Stimulated activated CD4-positive, alpha-beta T cell treated with anti-CD3 and anti-CD28 coated beads, Interleukin-4, amount 100 ng/mL, for 48 hours (primary cell): ENCODE measurements around the gene CFAP74.

Source experiments
- DNase-seq, 2 donors: peaks; one replicate each; pipeline ENCODE4 v3.0.0-alpha.2; 2020; ENCODE audit warnings: low read depth in 2 of 2

Gene CFAP74

GRCh38 chr1:2003541-2004131, at the start of gene CFAP74:
Gene CFAP74 (minus strand): TSS chr1:2003786. CDS start chr1:1990956, 12,830 bp downstream.
- peak; percentile 15 to 19 for DNase-seq

- DNase-seq: no peak
Observed at GRCh38 chr1:2053217-2053616, 49.6 kb upstream of the CFAP74 start.

- no peak for DNase-seq
Observed at GRCh38 chr1:2052756-2053155, 49.2 kb upstream of the CFAP74 start.

- DNase-seq: no peak
Observed at GRCh38 chr1:2052054-2052679, 48.6 kb upstream of the CFAP74 start.

- DNase-seq: no peak
Observed at GRCh38 chr1:2050793-2051682, 47.5 kb upstream of the CFAP74 start.

GRCh38 chr1:2050461-2050792, 46.8 kb upstream of the CFAP74 start:
- DNase-seq: no peak

GRCh38 chr1:2049718-2050431, 46.3 kb upstream of the CFAP74 start, which contains the start of gene PRKCZ:
Gene PRKCZ (plus strand): TSS chr1:2050411. CDS start chr1:2050631, 220 bp downstream.
- peak; percentile 88 to 91 for DNase-seq

- DNase-seq: no peak
Observed at GRCh38 chr1:2049225-2049717, 45.7 kb upstream of the CFAP74 start.

- no peak for DNase-seq
Observed at GRCh38 chr1:2047749-2048729, 44.5 kb upstream of the CFAP74 start.

- DNase-seq: no peak
Observed at GRCh38 chr1:2046953-2047748, 43.6 kb upstream of the CFAP74 start.

- peak; percentile 44 to 47 for DNase-seq
Observed at GRCh38 chr1:2046174-2046917, 42.8 kb upstream of the CFAP74 start.

GRCh38 chr1:2045468-2046173, 42.0 kb upstream of the CFAP74 start:
- no peak for DNase-seq

- DNase-seq: peak; percentile 70 to 77
Observed at GRCh38 chr1:2044510-2045319, 41.1 kb upstream of the CFAP74 start.

GRCh38 chr1:2043886-2044285, 40.3 kb upstream of the CFAP74 start:
- DNase-seq: no peak

GRCh38 chr1:2042830-2043773, 39.5 kb upstream of the CFAP74 start:
- DNase-seq: no peak

GRCh38 chr1:2041887-2042286, 38.3 kb upstream of the CFAP74 start:
- no peak for DNase-seq
